GM19328 (cell line): ENCODE data around the gene PLAC8L1.
"Not testable (repeated sequence)": the region's sequence is repeated elsewhere in the genome, so short reads cannot be mapped to it uniquely, and the experiment has no call there.

ENCODE experiments used
- ATAC-seq: cut with Tn5 transposase; IDR thresholded peaks from one replicate; pipeline ENCODE4 v1.9.1; 2021; ENCODE audit warnings: mild to moderate bottlenecking, moderate library complexity; ENCODE audit not compliant: unreplicated experiment

The PLAC8L1 gene

GRCh38 chr5:146105477-146105876 lies at the start of gene PLAC8L1:
PLAC8L1 (minus strand) TSS chr5:146105577; CDS start chr5:146104311, 1,266 bp downstream.
- ATAC-seq, result no peak

GRCh38 chr5:146151970-146152369 lies 46.6 kb upstream of the PLAC8L1 start:
- no peak for ATAC-seq

GRCh38 chr5:146137967-146138403 lies 32.6 kb upstream of the PLAC8L1 start:
- no peak for ATAC-seq

- no peak for ATAC-seq
These were observed 25.2 kb upstream of the PLAC8L1 start for GRCh38 chr5:146130440-146131045.

- ATAC-seq, result no peak
These were observed 20.7 kb upstream of the PLAC8L1 start for GRCh38 chr5:146126068-146126467.

GRCh38 chr5:146124580-146124979 lies 19.2 kb upstream of the PLAC8L1 start:
- ATAC-seq, result no peak

- not testable (repeated sequence) for ATAC-seq
These were observed 16.1 kb upstream of the PLAC8L1 start for GRCh38 chr5:146121451-146121850.

GRCh38 chr5:146118322-146118721 lies 12.9 kb upstream of the PLAC8L1 start:
- no peak for ATAC-seq

- not testable (repeated sequence) for ATAC-seq
These were observed 11.8 kb upstream of the PLAC8L1 start for GRCh38 chr5:146117216-146117615.

- no peak for ATAC-seq
These were observed 11.0 kb upstream of the PLAC8L1 start for GRCh38 chr5:146116361-146116760.

GRCh38 chr5:146112476-146112875 lies 7.1 kb upstream of the PLAC8L1 start:
- ATAC-seq, result no peak

GRCh38 chr5:146111409-146111808 lies 6.0 kb upstream of the PLAC8L1 start:
- no peak for ATAC-seq

- no peak for ATAC-seq
These were observed 4.0 kb upstream of the PLAC8L1 start for GRCh38 chr5:146109379-146109778.

GRCh38 chr5:146108870-146109269 lies 3.5 kb upstream of the PLAC8L1 start:
- ATAC-seq, result not testable (repeated sequence)

GRCh38 chr5:146107901-146108300 lies 2.5 kb upstream of the PLAC8L1 start:
- ATAC-seq, result no peak

- ATAC-seq, result no peak
These were observed 1.8 kb downstream of the PLAC8L1 start for GRCh38 chr5:146103594-146103993.

GRCh38 chr5:146101646-146102045 lies 3.7 kb downstream of the PLAC8L1 start:
- no peak for ATAC-seq

- no peak for ATAC-seq
These were observed 7.3 kb downstream of the PLAC8L1 start for GRCh38 chr5:146098047-146098446.

- no peak for ATAC-seq
These were observed 13.5 kb downstream of the PLAC8L1 start for GRCh38 chr5:146091881-146092280.

GRCh38 chr5:146089287-146089686 lies 16.1 kb downstream of the PLAC8L1 start:
- no peak for ATAC-seq

- ATAC-seq, result no peak
These were observed 17.3 kb downstream of the PLAC8L1 start for GRCh38 chr5:146088098-146088497.

- ATAC-seq, result no peak
These were observed 21.0 kb downstream of the PLAC8L1 start for GRCh38 chr5:146084376-146084775.

- peak; percentile 77 for ATAC-seq
These were observed 22.6 kb downstream of the PLAC8L1 start for GRCh38 chr5:146082798-146083197.
